ENCODE data around the gene CAMK2D.

DNA sequence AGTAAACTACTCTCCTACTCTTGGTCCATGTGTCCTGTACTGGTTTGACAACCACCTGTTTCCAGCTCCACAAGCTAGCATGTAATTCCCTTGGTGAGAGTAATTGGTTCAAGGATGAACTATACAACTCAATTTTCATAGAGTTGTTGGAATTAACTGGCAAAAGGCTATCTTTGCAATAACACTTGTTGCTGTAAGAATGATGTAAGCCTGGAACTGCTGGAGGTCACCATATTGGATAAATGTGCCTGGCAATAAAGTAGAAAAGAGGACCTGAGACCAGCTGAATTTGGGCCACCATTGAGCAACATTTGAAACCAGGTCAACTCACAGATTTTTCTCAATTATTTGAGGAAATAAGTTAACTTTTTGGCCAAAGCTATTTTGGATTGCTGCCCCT, 175.5 kb downstream of the CAMK2D start:
- TF ChIP-seq BACH2 (CRISPR knock-in tag; IDR thresholded peaks at IDR 0.05; ENCODE audit: borderline replicate concordance), result no peak
- TF ChIP-seq OSR1 (CRISPR knock-in tag; IDR thresholded peaks at IDR 0.05), result no peak
- no peak for TF ChIP-seq ZC3H10 (CRISPR knock-in tag; IDR thresholded peaks at IDR 0.05)
- no peak for TF ChIP-seq RARB (CRISPR knock-in tag; IDR thresholded peaks at IDR 0.05)
- TF ChIP-seq ZFP30 (CRISPR knock-in tag; IDR thresholded peaks at IDR 0.05), result no peak
